Measurements from ENCODE around the gene LMAN1L. TPM values are rescaled to one million over a fixed set of nuclear protein-coding genes. Genes with fewer than 3 reads are reported as not detected.
A peak's percentile ranks its signal among the peaks of the same experiment; 100 is the strongest.

LMAN1L gene
- total and polyA plus RNA-seq, 2 of the 4 experiments (the other 2 are of a cell fraction): not detected

DNA sequence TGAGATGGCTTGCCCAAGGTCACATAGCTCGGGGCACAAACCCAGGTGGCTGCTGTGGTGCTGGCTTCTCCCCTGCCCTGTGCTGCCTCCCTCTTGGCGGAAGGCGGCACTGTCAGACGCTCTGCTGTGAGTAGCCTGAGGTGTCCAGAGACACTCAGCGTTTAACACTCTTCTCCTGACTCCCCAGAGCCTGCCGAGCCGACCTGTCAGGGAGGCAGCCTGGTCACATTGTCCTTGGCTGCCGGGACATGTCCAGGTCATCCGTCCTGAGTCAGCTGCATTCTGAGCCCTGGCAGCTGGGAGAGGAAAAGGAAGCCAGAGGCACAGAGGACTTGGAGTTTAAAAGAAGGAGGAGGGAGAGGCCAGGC lies 4.7 kb downstream of the LMAN1L start:
- H2AK9ac ChIP-seq (replicated peaks; ENCODE audit: low read depth, low read length, poor library complexity): peak overlapping the region; percentile 65
- intact Hi-C loops (cut with micrococcal nuclease): no loop called here

More for the DNA sequence above, 4.7 kb downstream of the LMAN1L start:
- 21% methylated on average over 3 of the region's 9 CpGs; no CpG with 5 or more reads in 1 of the 2 experiments for WGBS, 2 experiments (ENCODE audit: extremely low coverage in 2 of 2, insufficient read length in 1 of 2)
- H4K20me1 ChIP-seq (ENCODE audit: insufficient read depth, low read length): peaks cover 4% of the 10 kb centered on the region; the same call in 1 of the 2 replicates
- DNase-seq (peak; percentile 16), ATAC-seq (ENCODE audit: low read depth) (peak; percentile 77)
- H3K18ac ChIP-seq (ENCODE audit: low read depth, low read length): no peak overlapping the region
- no peak overlapping the region for H2BK15ac ChIP-seq (ENCODE audit: low read depth, low read length)
- no peak overlapping the region for H3K56ac ChIP-seq (ENCODE audit: extremely low read depth, insufficient read depth, low read length)
- H3K9me1 ChIP-seq (ENCODE audit: insufficient read depth, low read length): 0 out of 2 replicates have a peak, but pooled peaks cover 4% of the 10 kb centered on the region
- no peak overlapping the region for H4K8ac ChIP-seq (ENCODE audit: low read depth in 2 of 2, low read length in 2 of 2)
- in situ Hi-C loops (cut with MboI; ENCODE audit: low sequenced_read_pairs): no loop called here
- H3K4me2 ChIP-seq (ENCODE audit: low read depth, low read length): no peak overlapping the region
- peak overlapping the region; percentile 70 for H2AFZ ChIP-seq (replicated peaks; ENCODE audit: low read length, poor library complexity)
- no peaks in the 10 kb centered on the region for H3K36me3 ChIP-seq (ENCODE audit: control insufficient read depth, insufficient read depth, low read length)
- H2BK120ac ChIP-seq (ENCODE audit: low read depth, low read length): no peak overlapping the region
- H3K23ac ChIP-seq (ENCODE audit: low read depth, low read length): no peak overlapping the region
- H3K4me1 ChIP-seq (ENCODE audit: control insufficient read depth, insufficient read depth, low read length): no peaks in the 10 kb centered on the region
- ChIA-PET POLR2A (ENCODE audit: unreplicated experiment) (no interaction called here), CTCF (no interaction called here)
- no peak overlapping the region for H3K4me3 ChIP-seq (ENCODE audit: insufficient read depth, low read depth, low read length)
- H2BK5ac ChIP-seq (ENCODE audit: low read depth, low read length, poor library complexity, severe bottlenecking): no peak overlapping the region
- no peak overlapping the region for H4K5ac ChIP-seq (ENCODE audit: low read depth, low read length)
- no peak overlapping the region for H3K9ac ChIP-seq (ENCODE audit: low read depth, low read length)
- H3K27me3 ChIP-seq (ENCODE audit: control insufficient read depth, insufficient read depth, low read length): peaks cover 21% of the 10 kb centered on the region; the same call in 1 of the 2 replicates
- dilution Hi-C loops (cut with HindIII; ENCODE audit: low sequenced_read_pairs, unreplicated experiment): no loop called here
- H3K79me1 ChIP-seq (ENCODE audit: low read depth in 1 of 2, low read length in 2 of 2): no peaks in the 10 kb centered on the region
- no peak for TF ChIP-seq BHLHE40 (IDR thresholded peaks at IDR 0.05; ENCODE audit: low read depth, low read length)
- no peak for TF ChIP-seq NFE2L2 (IDR thresholded peaks at IDR 0.05; ENCODE audit: low read depth, low read length)
- TF ChIP-seq RAD21 (IDR thresholded peaks at IDR 0.05; ENCODE audit: low read length): peak; percentile 18; the same call in 1 of the 2 replicates
- TF ChIP-seq SMC3 (IDR thresholded peaks at IDR 0.05; ENCODE audit: low read depth, low read length): no peak
- no peak for TF ChIP-seq USF2 (IDR thresholded peaks at IDR 0.05; ENCODE audit: low read depth, low read length)
- TF ChIP-seq, protein P1, sequence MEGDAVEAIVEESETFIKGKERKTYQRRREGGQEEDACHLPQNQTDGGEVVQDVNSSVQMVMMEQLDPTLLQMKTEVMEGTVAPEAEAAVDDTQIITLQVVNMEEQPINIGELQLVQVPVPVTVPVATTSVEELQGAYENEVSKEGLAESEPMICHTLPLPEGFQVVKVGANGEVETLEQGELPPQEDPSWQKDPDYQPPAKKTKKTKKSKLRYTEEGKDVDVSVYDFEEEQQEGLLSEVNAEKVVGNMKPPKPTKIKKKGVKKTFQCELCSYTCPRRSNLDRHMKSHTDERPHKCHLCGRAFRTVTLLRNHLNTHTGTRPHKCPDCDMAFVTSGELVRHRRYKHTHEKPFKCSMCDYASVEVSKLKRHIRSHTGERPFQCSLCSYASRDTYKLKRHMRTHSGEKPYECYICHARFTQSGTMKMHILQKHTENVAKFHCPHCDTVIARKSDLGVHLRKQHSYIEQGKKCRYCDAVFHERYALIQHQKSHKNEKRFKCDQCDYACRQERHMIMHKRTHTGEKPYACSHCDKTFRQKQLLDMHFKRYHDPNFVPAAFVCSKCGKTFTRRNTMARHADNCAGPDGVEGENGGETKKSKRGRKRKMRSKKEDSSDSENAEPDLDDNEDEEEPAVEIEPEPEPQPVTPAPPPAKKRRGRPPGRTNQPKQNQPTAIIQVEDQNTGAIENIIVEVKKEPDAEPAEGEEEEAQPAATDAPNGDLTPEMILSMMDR (conservative IDR thresholded peaks at IDR 0.05; ENCODE audit: low read depth, low read length): peak; percentile 27
- no peak overlapping the region for H3K27ac ChIP-seq (ENCODE audit: insufficient read depth, low read length)
- H4K91ac ChIP-seq (ENCODE audit: insufficient read depth, low read depth, low read length): no peak overlapping the region
- H3K4ac ChIP-seq (ENCODE audit: low read depth, low read length): no peak overlapping the region; the same call in 1 of the 2 replicates
- no peak overlapping the region for H2AK5ac ChIP-seq (ENCODE audit: low read depth, low read length)
- no TSS peak for BruUV-seq (replicated peaks)
- no peaks in the 10 kb centered on the region for H3K9me3 ChIP-seq (ENCODE audit: control insufficient read depth, insufficient read depth, low read length)
- no peak overlapping the region for H2BK20ac ChIP-seq (ENCODE audit: low read depth, low read length)
- H3K14ac ChIP-seq (replicated peaks; ENCODE audit: low read depth, low read length): no peak overlapping the region

All from IMR-90 (cell line).